Fibroblast of the aortic adventitia (primary cell): ENCODE measurements around the gene TFAP2C. TPM values are rescaled to one million over a fixed set of nuclear protein-coding genes. Genes with fewer than 3 reads are reported as not detected.

ENCODE experiments used
- DNase-seq: peaks from one replicate; pipeline ENCODE4 v3.0.0-alpha.2; 2010; ENCODE audit warnings: low read depth
- H3K4me3 ChIP-seq: 2 replicates; pipeline ENCODE4 v1.5.1; 2011; ENCODE audit warnings: low read depth, mild to moderate bottlenecking, control low read depth, low read length, moderate library complexity
- total RNA-seq: library from RNA; depleted of rRNA; stranded (reverse); fragments of >200 nt; gene quantifications from 2 replicates; pipeline ENCODE4 v1.2.3, GENCODE V29; 2012; ENCODE audit warnings: low replicate concordance
- TF ChIP-seq, protein P1 (sequence below): IDR thresholded peaks from 2 replicates; pipeline ENCODE4 v1.5.1; 2011; ENCODE audit warnings: mild to moderate bottlenecking, low read length, control low read depth, inconsistent platforms; ENCODE audit not compliant: insufficient read depth

The TFAP2C gene
- total RNA-seq, 1 donor = not detected

DNA sequence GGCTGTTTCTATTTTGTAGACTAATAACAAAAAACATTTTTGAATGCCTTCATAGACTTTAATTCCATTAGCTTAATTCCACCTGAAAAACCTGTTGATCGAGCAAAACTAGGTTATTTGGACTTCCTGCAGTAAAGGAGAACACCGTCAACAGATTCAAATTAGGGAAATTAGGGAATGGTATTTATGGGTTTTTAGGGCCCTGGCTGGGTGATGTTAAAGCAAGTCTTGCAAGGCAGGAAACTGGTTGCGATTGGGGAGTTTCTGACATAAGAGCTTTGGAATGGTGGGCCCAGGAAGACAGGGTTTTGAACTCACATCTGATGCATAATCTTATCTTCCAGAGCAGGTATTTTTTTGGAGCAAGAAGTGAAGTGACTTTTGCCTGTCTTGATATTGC, 40.1 kb upstream of the TFAP2C start:
- no peak for DNase-seq
- no peak overlapping the region for H3K4me3 ChIP-seq
- TF ChIP-seq, protein P1, sequence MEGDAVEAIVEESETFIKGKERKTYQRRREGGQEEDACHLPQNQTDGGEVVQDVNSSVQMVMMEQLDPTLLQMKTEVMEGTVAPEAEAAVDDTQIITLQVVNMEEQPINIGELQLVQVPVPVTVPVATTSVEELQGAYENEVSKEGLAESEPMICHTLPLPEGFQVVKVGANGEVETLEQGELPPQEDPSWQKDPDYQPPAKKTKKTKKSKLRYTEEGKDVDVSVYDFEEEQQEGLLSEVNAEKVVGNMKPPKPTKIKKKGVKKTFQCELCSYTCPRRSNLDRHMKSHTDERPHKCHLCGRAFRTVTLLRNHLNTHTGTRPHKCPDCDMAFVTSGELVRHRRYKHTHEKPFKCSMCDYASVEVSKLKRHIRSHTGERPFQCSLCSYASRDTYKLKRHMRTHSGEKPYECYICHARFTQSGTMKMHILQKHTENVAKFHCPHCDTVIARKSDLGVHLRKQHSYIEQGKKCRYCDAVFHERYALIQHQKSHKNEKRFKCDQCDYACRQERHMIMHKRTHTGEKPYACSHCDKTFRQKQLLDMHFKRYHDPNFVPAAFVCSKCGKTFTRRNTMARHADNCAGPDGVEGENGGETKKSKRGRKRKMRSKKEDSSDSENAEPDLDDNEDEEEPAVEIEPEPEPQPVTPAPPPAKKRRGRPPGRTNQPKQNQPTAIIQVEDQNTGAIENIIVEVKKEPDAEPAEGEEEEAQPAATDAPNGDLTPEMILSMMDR = no peak

GRCh38 chr20:56589633-56590032, 39.5 kb upstream of the TFAP2C start:
- TF ChIP-seq, protein P1 = no peak
- no peak for DNase-seq
- no peak overlapping the region for H3K4me3 ChIP-seq

GRCh38 chr20:56590888-56591287, 38.2 kb upstream of the TFAP2C start:
- no peak for DNase-seq
- TF ChIP-seq, protein P1 = no peak
- no peak overlapping the region for H3K4me3 ChIP-seq

DNA sequence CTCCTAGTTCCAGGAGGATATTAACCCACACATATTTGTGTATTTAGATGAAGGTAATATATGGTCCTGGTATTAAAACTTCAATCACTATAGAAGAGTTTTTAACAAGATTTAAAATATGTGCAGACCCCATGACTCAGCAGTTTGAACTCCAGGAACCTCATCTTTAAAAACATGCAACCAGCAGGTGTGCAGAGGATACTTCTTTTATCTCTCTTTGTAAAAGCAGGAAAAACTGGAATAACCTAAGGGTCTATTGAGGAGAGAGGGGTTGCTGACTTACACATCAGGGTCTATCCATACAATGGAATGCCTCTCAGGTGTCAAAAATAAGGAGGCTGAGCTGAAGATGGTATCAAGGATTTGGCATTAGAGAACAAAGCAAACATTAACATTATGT, 36.9 kb upstream of the TFAP2C start:
- no peak for DNase-seq
- TF ChIP-seq, protein P1 = no peak
- no peak overlapping the region for H3K4me3 ChIP-seq

- DNase-seq = no peak
- TF ChIP-seq, protein P1 = no peak
- no peak overlapping the region for H3K4me3 ChIP-seq
Measured at GRCh38 chr20:56592817-56593216, 36.3 kb upstream of the TFAP2C start.

DNA sequence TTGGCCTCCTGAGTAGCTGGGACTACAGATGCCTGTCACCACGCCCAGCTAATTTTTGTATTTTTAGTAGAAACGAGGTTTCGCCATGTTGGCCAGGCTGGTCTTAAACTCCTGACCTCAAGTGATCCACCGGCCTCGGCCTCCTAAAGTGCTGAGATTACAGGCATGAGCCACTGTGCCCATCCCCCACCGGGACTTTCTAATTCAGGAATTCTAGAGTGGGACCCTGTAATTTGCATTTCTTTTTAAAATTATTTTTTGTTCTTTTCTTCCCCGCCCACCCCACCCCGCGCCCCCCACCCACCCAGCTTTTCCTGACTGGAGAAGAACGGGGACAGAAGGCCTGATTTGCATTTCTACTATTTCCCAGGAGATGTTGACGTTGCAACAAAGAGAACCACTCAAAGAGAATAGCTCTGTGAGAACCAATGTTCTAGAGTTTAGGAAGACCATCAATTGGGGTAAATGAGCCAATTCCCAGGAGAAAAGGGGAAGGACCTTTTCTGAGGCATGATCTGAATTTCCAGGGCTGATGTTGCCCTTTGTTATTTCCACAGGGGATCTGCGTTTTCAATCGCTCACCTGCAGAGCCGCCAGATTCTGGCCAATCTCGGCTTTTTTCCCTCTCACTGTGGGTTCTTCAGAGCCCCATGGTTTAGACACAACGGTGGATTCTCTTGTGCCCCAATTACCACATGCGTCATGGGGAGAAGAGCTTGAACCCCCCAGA, 33.2 kb upstream of the TFAP2C start:
- DNase-seq = no peak
- TF ChIP-seq, protein P1 = no peak
- no peak overlapping the region for H3K4me3 ChIP-seq

DNA sequence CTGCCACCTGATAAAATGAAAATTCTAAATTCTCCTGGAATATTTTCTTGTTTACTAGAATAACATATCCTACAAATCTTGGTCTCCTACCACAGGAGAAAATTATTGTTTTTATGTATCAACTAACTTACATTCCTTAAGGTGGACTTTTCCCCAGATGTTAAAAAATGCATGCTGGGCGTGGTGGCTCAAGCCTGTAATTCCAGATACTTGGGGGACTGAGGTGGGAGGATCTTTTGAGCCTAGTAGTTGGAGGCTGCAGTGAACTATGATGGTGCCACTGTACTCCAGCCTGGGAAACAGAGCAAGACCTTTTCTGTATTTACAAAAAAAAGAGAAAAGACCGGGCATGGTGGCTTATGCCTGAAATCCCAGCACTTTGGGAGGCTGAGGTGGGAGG, 27.9 kb upstream of the TFAP2C start:
- H3K4me3 ChIP-seq = no peak overlapping the region
- TF ChIP-seq, protein P1 = no peak
- no peak for DNase-seq
